ENCODE data around the gene SYNGR3.

Gene SYNGR3

DNA sequence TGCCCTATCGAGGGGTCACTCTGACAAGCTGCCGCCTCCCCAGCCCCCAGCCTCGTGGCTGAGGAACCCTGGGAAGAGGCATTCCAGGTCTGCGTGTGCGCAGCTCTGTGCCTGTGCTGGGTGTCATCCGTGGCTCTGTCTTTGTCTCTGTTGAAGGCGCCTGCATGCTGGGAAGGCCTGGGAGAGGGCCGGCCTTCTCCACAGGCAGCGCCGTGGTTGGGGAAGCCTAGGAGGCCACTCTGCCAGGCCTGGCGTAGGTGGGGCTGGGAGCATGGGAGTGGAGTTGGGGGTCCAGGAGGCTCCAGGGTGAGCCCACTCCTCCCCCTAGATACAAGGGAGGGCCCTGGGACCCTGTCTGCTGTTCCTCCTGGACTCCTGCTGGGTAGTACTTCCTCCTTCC, 40.3 kb downstream of the SYNGR3 start:
- DNase-seq, result no peak

DNA sequence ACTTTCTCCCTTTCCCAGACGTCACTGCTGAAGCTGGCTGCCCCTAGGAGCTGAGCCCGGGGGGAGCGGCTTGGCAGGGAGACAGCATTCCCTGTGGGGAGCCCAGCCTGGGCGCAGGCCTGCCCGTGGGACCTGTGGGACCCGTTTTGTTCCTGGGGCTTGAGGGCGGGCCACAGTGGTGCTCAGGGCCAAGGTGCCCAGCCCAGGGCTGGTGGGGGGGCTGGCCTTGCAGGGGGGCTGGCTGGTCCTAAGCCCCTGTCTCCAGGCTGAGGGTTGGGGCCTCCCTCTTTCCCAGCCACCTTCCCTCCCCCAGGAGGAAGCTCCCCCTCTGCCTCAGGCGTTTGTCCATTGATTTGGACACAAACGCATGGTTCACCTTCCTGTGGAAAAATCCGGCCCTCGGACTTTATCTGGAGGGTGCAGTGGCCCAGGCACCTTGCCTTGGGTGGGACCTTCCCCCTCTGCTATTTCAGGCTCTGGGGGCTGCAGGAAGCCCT, 41.4 kb downstream of the SYNGR3 start:
- peak; percentile 34 for DNase-seq

DNA sequence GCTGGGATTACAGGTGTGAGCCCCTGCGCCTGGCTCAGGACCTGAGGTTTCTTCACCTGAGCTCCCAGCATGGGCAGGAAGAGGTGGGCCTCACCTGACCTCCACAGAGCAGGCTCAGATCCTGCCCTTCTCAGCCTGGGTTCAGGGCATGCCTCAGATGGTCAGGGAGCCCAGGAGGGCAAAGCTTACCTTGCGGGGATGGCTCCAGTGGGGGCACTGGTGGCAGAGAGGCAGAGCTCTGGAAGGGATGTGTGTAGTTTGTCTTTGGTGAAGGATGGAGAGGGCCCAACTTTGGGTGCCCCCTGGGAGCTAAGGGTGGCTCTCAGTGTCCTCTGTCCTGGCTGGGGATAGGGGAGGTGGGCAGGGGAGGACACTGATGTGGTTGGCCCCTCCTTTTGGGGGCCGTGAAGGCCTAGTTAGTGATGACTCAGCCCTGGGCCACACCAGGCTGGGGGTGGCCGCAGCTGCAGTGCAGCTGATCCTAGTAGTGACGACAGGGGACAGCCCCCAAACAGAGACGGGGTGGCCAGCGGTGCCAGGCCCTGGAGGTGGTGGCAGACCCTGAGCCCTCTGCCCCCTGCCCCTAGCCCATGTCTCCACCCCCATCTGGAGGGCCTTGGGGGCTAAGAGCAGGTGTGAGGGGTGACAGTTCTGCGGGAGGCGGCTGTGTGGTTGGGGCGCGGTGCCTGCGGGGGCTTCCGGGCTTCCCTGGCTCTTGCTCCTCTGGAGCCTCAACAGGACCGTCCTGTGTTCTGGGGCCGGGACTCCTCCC, 42.7 kb downstream of the SYNGR3 start:
- DNase-seq, result peak; percentile 44

DNA sequence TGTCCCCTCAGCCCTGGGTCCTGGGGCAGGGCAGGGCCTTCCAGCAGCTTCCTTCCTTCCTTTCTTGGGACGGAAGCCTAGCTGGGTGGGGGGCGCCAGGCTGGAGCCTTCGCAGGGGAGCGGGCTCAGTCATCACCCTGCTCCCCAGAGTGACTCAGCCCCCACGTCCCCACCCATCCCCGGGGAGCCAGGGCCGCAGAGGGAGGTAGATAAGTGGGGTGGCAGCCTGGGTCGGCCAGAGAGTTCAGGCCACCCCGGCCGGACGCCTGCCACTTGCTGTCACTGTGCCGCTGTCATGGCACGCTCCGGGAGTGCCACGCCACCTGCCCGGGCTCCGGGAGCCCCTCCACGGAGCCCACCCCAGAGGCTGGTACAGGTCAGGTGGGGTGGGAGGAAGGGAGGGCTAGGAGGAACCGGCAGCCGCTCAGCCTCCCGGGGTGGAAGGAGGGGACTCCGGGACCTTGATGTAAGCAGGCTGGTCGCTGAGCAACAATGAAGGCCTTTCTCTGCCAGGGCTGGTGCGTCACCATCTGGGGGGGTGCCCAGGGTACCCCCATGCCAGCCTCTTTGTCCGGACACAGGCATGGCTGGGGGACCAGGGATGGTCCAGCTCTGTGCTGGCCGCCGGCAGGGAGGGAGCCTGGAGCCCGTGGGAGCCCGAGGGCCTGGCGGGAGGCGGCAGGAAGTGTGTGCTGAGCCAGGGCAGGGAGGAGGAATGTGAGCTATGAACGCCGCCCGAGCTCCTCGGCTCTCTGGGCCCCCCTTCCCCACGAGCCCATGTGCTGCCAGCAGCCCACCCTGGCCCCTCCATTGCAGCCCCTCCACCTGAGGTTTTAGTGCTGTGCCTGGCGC, 43.5 kb downstream of the SYNGR3 start:
- peak; percentile 78 for DNase-seq

DNA sequence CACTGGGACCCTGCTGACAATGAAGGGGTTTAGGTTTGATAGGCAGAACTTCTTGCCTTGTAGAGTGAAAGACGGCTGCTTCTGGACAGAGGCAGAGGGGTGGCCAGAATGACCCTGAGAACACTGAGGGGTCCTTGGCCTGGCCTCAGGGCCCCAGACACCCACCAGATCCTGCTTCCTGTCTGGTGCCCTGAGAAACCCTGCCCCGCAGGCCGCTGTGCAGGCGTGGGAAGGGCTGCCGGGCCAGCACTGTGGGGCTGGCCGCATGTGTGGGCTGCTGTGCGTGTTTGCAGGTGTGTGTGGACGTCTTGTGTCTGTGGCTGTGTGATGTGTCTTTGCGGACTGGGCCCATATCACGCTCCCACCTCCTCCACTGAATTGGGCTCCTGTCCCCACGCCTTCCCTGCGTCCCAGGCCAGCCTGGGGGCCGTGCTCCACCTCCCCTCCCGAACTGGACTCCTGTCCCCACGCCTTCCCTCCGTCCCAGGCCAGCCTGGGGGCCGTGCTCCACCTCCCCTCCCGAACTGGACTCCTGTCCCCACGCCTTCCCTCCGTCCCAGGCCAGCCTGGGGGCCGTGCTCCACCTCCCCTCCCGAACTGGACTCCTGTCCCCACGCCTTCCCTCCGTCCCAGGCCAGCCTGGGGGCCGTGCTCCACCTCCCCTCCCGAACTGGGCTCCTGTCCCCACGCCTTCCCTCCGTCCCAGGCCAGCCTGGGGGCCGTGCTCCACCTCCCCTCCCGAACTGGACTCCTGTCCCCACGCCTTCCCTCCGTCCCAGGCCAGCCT, 44.3 kb downstream of the SYNGR3 start:
- DNase-seq, result peak; percentile 57

DNA sequence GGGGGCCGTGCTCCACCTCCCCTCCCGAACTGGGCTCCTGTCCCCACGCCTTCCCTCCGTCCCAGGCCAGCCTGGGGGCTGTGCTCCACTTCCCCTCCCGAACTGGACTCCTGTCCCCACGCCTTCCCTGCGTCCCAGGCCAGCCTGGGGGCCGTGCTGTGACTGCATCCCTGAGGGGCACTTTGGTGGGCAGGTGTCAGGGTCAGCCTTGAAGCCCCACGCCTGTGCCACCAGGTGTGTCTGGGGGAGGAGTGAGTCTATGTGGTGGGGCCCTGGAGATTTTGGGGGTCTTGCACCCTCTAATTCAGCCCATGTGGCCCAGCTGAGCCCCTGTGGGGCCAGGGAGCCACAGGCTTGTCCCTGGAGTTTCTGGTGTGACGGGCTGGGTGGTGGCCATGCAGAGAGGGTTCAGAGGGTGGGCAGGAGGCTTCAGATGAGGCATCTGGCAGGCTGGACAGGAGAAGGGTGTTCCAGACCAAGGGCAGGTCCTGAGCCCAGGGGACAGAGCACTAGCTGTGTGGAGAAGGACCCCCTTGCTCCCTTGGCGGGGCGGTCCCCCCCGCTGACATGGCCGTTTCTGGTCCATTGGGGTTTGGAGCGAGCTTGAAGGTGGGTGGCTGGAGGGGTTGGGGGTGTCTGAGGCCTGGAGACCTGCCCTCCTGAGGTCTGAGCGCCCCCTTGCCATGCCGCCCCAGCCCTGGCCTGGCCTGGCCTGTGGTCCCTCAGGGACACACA, 45.1 kb downstream of the SYNGR3 start:
- peak; percentile 44 for DNase-seq

DNA sequence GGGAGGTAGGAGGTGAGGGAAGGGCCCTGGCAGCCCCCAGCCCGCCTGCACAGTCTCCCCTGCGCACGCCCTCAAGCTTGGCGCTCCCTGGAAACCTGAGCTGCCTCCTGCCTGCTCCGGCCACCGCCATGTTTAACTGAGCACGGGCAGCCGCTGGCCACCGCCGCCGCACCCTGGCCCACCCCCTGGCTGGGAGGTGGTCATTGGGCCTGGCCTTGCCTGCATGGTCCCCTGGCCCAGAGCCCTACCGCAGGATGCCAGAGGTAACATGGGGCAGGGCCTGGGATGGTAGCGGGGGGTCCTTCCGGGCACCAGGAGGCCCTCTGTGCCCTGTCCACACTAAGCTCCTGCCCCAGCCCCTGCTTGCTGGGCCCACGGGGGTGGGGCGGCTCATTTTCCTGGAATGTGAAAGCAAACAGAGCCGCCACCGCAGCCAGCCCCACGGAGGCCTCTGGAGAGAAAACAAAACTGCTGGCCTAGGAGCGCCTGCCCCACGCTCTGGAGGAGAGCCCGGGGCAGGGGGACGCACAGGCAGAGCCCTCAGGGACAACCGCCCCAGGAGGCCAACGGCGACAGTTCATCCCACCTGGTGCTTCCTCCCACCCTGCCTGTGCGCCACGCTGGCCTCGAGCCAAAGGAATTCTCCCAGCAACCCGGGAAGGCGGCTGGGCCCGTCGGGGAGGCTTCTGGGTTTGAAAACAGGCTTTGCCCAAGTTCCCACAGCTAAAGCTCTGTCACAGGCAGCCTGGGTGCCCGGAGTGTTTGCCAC, 45.8 kb downstream of the SYNGR3 start:
- peak; percentile 88 for DNase-seq

DNA sequence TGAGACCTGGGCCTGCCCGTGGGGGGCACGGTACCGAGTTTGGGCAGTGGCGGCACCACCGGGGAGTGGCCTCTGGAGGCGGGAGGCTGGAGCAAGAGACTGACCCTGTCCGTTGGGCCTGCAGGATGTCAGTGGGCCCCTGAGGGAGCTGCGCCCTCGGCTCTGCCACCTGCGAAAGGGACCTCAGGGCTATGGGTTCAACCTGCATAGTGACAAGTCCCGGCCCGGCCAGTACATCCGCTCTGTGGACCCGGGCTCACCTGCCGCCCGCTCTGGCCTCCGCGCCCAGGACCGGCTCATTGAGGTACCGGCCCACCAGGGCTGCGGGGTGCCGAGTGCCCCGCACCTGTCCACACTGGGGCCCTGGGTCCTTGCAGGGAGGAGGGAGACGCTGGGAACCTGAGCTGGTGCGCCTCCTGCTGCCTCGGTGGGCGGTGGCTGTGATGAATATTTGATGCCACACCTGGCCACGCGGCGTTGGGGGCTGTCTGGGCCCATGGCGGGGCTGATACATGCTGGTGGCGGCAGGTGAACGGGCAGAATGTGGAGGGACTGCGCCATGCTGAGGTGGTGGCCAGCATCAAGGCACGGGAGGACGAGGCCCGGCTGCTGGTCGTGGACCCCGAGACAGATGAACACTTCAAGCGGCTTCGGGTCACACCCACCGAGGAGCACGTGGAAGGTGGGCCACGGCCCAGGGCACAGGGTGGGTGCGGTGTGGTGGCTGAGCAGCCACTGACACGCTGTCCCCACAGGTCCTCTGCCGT, 46.6 kb downstream of the SYNGR3 start:
- peak; percentile 34 for DNase-seq

DNA sequence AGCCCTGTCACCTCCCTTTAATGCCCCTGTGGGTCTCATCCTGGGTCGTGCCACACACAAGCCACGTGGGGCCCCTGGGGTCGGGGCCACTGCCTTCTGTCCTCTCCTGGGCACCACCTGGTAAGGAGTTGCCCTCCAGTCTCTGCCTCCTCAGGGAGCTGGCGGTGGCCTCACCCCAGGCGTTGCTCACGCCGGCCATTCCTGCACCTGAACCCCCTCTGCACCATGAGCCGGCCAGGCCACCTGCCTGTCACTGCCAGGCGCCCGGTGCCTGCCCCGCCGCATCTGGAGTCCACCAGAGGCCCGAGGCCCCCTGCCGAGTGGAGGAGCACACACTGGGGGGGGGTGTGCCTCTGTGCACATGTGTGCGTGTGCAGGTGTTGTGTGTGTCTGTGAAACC, 47.3 kb downstream of the SYNGR3 start:
- DNase-seq, result peak; percentile 45

DNA sequence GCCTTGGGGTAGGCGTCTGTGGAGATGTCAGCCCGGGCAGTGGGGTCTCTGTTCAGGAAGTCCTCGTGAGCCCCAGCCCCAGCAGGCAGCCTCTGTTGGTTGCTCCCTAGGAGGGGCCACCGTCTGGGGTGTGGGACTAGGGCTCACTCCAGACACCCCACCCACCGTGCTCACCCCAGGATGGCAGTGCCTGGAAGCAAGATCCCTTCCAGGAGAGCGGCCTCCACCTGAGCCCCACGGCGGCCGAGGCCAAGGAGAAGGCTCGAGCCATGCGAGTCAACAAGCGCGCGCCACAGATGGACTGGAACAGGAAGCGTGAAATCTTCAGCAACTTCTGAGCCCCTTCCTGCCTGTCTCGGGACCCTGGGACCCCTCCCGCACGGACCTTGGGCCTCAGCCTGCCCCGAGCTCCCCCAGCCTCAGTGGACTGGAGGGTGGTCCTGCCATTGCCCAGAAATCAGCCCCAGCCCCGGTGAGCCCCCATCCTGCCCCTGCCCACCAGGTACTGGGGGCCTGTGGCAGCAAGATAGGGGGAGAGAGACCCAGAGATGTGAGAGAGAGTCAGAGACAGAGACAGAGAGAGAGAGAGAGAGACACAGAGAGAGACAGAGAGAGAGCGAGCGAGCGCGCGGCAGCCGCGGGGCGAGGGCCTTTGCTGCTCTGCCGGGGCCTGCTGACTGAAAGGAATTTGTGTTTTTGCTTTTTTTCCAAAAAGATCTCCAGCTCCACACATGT, 48.0 kb downstream of the SYNGR3 start:
- DNase-seq, result peak; percentile 45

DNA sequence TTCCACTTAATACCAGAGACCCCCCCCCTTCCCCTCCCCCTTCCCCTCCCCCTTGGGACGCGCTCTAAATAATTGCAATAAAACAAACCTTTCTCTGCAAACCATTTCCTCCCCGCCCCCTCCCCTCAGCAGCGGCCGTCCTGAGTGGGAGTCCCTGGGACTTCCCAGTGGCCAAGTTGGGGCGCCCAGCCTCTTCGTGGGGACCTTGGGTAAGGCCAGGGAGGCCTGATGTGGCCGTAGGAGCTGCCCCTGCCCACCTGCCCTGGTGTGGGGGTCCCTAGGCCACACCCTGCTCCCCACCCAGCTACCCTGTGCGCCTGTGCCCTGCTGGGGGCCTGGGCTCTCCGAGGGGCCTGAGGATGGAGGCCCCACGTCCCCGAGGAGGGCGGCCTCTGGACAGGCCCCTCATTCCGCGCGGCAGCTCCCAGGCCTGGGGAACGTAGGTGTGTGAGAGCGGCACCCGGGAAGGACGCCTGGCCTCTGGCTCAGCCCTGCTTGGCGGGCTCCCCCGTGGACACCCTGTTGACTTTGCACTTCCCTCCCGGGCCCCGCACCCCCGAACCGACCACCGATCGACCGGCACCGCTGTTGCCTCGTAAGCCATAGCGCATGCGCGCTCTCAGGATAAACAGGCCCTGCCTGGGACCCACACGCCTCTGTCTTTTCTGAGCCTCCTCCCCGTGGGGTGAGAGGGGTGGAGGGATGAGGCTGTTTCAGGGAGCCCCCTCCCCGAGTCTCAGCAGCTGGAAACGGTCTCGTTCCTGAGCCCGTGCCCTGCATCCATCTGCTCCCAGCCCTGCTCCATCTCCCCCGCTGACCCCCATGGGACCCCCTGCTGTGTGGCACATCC, 48.8 kb downstream of the SYNGR3 start:
- DNase-seq, result peak; percentile 80

DNA sequence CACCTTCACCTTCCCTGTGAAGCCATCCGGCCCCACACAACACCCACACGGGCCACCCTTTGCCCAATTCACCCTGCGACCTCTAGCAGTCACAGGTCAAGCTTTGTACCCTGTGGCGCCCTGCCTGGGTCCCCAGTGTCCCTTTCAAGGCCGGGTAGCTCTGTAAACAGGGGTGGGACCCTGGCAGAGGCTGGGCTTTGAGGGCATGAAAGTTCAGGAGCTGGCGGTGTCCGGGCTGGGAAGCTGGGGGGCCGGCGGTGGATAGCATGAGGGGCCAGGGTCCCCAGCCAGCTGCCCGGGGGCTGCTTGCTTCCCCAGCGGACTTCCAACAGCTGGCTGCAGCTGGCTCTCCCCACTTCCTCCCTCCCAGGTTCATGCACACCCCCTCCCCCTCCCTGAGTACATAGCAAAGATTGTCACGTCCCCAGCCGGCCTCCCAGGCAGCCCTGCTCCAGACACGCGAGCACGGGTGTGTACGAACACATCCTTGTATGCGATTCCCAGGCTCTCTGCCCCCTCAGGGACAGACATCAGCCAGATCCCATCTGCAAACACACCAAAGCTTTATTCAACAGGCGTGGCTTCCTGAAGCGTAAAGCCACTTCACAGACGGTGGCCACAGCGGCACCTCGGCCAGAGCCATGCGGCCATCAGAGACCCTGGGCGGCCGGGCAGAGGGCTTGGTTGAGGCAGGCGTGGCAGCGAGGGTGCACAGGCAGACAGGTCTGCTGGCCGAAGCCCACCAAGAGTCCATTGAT, 49.7 kb downstream of the SYNGR3 start:
- DNase-seq, result peak; percentile 89

DNA sequence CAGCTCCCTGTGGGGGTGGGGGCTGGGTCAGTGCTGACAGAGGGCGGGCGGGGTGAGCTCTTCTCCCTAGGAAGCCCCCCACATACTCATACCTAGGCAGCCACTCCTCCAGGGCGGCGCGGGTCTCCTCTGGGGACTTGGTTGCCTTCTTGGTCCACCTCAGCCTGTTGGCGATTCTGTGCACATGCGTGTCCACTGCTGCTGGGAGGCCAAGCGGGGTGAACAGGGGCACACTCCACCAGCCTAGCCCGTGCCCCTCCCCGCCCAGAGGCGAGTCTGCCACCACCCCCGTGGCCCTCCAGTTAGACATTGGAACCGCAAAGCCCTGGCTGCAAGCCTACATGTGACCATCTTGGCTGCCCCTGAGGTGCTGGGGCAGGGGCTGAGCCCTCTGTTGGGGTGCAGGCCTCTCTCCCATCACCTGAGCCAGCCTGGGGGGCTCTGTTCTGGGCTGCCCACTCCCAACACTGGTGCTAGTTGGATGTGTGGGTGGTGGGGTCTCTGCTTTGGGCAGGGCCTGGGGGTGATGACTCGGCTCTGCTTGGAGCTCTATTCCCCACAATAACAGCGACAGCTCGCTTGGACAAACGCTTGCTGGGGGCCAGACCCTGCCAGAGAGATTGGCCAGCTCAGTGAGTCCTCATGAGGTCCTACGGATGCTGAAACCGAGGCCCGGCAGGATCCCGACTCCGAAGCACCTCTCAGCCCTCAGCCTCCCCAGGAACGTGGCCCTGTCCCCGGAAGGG, 50.4 kb downstream of the SYNGR3 start:
- no peak for DNase-seq

DNA sequence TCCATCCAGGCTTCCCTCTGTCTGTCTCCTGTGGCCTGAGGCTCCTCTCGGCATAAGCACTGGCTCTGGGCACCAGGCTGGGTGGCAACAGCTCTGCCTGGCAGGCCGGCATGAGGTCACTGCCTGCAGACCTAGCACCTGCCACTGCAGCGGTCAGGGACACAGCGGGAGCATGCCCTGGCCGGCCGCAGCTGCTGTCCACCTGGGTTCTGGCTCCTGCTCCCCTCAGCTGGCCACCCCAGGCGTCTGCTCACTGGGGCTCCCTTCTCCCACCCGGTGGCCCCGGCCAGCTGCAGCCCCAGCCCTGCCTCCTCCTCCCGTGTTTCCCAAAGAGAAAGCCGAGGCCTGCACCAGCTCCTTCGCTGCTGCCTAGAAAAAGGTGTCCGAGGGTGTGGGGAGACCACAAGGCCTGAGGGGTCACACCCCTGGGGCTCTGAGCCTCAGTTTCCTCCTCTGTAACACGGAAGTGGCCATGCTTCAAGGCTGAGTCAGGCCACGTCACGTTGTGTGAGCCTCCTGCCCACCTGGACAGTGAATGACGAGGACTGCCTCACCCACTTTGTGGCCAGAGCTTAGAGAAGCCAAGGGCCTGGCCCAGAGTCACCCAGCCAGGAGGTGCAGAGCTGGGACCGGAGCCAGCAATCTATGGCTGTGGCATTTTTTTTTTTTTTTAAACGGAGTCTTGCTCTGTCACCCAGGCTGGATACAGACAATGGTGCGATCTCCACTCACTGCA, 51.2 kb downstream of the SYNGR3 start:
- DNase-seq, result peak; percentile 69

DNA sequence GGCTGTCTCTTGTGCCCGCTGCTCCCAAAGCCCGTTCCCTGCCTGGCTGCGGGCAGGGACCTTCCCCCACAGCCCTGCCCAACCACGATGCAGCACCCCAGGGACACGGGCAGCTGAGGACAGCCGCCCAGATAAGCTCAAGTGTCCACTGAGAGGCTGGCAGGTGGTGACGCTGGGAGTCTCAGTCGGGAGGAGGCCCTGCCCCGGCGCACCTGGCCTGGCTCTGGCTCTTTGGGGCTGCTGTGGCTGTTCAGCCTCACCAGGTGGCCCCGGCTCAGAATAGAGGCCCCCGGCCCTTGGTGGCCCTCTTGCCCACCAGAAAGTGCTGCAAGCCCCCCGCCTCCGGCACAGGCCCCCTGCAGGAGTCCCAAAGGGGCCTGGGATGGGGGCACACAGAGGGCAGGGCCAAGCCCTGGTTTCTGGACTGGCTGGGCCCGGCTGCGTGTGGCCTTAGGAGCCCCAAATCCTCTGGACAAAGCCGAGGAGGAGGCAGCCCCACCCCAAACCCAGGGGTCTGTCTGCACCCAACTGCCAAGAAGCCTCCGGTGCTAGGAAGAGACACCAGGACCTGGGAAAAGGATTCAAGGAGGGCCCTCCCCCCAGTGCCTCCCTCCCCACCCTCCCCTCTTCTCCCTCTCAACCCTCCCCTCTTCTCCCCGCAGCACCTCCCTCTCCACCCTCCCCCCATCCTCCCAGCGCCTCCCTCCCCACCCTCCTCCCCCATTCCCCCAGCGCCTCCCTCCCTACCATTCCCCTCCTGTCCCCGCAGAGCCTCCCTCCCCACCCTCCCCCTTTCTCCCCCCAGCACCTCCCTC, 52.6 kb downstream of the SYNGR3 start:
- DNase-seq, result no peak

Measured in left hindlimb (tissue), 1 donor.